Stimulated activated CD4-positive, alpha-beta T cell treated with anti-CD3 and anti-CD28 coated beads, Interleukin-1b, Interleukin-23, amount 100 ng/mL, for 48 hours (primary cell): ENCODE measurements around the gene NAA38.
"Not testable (repeated sequence)": the region's sequence is repeated elsewhere in the genome, so short reads cannot be mapped to it uniquely, and the experiment has no call there.

ENCODE experiments used
- DNase-seq: peaks from one replicate; pipeline ENCODE4 v3.0.0-alpha.2; 2020

The NAA38 gene

DNA sequence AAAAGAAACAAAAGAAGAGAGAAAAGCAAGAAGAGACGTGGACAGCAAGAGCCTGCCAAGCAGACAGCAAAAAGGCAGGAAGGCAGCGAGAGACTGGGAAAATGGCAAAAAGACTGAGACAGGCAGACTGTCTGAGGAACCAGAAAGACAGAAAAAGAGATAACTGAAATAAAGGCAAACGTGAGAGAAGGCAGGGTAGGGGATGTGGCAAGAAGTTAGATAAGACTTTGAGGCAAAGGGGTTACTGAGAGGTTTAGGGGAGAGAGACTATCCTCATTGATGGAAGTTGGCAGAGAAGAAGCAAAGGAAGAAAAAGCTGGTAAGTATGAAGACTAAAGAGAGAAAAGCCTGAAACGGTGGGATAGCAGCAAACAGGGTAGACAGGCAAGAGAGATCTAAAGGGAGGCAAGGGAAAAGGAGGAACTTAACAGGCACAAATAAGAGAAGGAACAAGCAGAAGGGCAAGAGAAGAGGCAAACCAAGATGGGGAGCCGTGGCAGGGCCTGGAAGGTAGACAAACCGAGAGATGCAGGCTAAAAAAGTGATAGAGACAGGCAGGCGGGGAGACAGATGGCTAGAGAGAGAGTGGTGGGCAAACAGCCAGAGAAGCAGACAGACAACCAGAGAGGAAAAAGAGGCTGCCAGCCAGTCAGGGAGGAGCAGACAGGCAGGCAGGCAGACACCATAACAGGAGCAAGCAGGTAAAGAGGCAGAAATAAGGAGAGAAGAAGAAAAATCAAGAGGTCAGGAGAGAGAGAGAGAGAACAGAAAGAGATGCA lies 24.1 kb upstream of the NAA38 start:
- no peak for DNase-seq

DNA sequence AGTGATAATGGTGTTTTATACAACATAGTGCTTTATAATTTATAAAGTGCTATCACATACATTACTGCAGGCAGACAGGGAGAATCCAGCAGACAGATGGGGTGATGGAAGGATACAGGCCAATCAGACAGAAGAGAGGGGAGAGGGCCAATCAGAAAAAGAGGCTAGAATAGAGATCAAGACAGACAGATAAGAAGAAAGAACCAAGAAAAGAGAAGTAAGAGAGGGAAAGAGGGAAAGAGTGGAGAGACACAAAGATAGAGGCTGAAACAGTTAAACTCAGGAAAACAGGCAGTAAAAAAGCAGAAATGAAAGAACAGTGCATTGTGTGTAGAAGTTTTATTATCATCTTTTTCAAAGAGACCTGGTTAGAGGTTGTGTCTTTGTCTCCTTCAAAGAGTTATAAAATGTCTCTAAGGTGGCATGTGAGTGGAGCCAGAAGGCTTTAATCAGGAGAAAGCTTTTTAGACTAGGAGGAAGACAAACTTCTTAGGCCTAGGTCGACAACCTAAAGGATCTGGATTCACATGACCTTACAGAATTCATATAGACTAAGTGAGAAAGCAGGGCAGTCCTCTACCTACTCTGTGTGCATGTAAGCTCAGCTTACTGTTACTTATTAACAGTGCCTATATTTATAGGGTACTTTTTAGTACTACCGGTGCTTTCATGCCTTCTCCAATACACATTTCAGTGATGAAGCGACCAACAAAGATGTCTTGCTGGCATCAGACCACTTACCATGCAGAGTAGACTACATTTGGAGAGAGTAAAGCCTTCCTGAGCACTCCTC lies 22.9 kb upstream of the NAA38 start:
- no peak for DNase-seq

DNA sequence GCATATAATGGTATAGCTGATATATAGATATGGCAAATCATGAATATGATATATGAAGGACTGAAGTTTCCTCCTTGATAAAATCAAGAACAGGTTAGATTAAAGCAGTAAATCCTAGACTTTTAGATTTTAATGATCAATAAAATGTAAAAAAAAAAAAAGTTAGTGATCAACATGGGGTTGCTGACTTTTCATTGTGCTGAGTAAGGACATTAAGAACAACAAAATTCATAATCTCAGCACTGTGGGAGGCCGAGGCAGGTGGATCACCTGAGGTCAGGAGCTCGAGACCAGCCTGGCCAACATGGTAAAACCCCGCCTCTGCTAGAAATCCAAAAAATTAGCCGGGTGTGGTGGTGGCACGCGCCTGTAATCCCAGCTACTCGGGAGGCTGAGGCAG lies 20.9 kb upstream of the NAA38 start:
- DNase-seq: no peak

DNA sequence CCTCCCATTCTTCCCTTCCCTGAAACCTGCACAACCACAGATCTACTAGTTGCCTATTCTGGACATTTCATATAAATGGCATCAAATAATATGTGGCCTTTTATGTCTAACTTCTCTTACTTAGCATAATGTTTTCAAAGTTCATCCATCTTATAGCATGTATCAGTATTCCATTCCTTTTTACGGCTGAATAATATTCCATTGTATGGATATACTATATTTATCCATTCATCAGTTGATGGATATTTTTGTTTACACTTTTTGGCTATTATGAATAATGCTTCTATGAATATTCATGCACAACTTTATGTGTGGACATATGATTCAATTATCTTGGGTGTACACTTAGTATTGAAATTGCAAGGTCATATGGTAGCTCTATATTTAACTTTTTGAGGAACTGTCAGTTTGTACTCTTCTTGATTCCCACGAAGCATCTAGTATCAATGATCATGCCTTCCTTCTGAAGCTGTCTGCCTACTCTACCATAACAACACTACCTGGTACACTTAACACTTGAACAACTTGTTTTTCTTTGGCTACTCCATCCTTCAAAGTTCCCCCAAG lies 18.5 kb upstream of the NAA38 start:
- DNase-seq: no peak

DNA sequence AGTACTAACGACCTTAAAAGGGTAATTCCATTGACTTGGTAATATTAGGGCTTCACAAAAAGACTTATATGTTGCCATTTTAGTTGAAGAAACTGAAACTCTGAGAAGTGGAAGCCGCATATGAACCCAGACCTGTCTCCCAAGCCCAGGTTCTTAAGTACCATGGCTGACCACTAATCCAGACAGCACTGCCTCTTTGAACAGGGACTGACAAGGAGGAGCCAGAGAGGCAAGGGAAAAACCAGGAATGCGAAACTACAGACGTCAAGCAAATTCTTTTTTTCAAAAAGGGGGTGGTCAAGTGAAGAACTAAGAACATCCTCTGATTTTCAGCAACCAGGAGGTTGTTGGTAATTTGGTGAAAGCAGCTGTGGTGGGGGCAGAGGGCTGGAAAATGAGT lies 15.7 kb upstream of the NAA38 start:
- DNase-seq: no peak

DNA sequence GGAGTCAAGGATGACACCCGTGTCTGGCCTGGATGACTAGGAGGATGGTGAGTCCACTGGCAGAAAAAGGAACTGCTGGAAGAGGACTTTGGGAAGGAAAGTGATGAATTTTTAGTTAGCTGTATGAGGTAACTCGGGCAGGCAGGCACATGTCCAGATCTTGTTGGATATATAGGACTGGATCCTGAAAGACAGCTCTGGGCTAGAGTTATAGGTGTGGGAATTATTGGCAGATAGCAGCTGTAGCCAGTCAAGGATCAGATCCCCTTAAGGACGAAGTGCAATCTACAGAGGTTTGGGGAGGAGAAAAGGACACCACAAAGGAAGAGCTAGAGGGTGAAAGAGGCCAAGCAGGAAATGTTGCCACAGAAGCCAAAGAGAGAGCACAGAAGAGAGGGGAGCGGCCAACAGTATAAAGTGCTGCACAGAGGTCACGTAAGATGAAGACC lies 10.5 kb upstream of the NAA38 start:
- DNase-seq: no peak

DNA sequence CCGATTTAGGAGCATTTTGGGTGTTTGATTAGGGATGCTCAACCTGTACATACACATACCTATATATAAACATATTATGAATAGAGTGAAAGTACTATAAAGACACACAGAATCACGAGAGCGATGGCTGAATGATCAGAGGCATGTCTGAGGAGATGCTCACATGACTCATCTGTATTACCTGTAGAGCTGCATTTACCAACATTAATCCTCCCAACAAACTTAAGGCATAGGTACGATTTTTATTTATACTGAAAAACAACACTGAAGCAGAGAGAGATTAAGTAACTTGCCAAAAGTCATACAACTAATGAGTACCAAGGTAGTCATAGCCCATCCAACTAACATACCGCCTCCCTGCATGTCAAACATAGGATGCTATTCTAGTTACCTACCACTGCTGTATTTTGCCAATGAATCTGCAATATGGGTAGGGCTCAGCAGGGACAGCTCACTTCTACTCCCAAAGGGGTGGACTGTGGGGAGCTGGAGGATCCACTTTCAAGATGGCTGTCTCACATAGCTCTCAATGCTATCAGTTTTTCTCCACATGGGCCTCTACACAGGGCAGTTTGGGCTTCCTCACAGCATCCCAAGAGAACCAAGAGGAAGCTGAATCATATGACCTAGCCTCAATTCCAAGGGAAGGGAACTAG lies 7.8 kb upstream of the NAA38 start:
- DNase-seq: no peak

DNA sequence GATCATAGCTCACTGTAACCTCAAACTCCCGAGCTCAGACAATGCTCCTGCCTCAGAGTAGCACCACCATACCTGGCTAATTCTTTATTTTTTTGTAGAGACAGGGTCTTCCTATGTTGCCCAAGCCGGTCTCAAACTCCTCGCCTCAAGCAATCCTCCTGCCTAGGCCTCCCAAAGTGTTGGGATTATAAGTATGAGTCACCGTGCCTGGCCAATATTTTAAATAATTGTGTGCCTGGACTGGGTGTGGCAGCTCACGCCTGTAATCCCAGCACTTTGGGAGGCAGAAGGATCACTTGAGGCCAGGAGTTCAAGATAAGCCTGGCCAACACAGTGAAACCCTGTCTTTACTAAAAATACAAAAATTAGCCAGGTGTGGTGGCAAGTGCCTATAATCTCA lies 7.0 kb upstream of the NAA38 start:
- not testable (repeated sequence) for DNase-seq

DNA sequence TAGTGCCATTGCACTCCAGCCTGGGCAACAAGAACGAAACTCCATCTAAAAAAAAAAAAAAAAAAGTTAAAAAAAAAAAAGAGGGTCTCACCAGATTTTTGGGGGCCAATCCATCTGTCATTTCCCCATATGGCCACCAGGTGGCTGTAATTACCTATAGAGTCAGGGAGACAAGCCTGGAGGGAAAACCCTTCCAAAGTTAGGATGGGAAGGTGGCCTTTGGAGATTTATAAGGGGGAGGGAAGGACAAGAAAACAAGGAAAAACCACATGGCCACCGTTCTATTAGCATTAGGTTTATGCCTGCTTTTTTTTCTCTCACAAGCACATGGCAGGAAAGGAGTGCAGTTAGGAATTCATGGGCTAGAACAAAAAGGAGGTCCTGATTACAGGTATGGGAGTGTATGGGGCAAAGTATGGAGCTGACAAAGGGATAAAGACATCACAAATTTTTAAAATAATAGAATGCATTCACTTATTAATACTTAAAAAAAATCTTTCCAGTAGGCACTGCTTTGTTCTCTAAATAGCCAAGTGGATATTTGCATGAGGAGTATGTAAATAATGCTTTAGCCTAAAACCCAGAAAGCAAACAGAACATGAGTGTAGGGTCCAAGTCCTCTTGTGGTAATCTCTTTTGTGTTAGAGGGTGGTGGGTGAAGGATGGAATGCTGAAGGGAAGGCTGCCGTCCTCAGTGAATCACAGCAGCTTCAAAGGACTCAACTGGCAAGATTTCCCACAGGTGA lies 5.5 kb upstream of the NAA38 start:
- no peak for DNase-seq

DNA sequence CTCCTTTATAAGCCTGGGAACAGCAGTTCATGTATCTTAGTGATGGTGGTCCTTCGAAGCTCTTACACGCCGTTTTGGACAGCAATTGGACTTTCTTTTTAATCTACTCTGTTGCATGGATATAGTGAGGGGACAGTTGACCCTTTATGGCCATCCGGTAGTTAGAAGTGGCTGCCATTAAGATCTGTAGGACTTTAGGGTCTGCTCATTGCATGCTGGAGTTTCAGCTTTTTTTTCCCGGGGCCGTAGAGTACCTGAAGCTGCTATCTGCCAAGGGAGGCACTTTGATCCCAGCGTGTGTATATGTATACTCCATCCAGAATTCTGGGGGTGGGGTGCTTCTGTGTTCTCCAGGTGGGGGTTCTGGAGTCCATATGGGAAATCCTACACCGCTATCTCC lies 1.7 kb upstream of the NAA38 start:
- DNase-seq: no peak

DNA sequence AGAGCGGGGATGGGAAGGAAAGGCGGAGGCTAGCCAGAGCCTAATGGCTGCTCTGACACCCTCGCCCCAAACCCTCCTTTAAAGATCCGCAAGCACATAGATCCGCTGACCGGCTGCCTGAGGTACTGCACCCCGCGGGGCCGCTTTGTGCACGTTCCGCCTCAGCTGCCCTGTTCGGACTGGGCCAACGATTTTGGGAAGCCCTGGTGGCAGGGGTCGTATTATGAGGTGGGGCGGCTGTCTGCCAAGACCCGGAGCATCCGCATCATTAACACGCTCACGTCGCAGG lies 1.1 kb upstream of the NAA38 start:
- peak; percentile 55 for DNase-seq

DNA sequence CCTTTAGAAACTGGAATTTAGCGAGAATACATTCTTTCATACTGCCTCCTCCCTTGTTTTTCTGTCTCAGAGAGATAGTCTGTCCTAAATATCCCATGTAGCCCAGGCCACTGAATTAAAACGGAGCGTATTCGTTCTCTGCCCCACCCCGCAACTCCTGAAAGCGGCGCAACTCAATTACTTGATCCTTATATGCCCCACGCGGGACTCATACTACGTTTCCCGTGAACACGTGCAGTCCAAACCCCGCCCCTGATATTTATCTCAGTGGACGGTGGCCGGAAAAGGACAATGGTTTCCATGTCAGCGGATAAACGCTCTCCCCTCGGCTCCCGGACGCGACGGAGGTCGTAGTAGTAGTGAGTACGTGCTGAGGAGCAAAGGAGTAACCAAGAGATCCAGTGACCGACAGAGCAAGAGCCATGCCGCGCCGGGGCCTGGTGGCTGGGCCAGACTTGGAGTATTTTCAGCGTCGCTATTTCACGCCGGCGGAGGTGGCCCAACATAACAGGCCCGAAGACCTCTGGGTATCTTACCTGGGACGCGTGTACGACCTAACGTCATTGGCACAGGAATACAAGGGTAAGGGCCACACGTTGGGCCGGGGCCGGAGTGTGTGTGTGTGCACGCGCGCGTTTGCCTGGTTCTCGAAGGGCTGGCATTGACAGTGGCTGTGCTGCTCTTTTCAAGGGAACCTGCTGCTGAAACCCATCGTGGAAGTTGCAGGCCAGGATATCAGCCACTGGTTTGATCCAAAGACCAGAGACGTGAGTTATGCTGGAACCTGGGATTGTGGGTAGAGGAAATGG lies 558 bp upstream of the NAA38 start, which contains the start of gene CYB5D1:
Gene CYB5D1, plus strand, starts transcription at position 291 of the 809 bp plus-strand sequence. Its CDS starts 132 bp downstream, at position 423.
- peak; percentile 89 for DNase-seq

DNA sequence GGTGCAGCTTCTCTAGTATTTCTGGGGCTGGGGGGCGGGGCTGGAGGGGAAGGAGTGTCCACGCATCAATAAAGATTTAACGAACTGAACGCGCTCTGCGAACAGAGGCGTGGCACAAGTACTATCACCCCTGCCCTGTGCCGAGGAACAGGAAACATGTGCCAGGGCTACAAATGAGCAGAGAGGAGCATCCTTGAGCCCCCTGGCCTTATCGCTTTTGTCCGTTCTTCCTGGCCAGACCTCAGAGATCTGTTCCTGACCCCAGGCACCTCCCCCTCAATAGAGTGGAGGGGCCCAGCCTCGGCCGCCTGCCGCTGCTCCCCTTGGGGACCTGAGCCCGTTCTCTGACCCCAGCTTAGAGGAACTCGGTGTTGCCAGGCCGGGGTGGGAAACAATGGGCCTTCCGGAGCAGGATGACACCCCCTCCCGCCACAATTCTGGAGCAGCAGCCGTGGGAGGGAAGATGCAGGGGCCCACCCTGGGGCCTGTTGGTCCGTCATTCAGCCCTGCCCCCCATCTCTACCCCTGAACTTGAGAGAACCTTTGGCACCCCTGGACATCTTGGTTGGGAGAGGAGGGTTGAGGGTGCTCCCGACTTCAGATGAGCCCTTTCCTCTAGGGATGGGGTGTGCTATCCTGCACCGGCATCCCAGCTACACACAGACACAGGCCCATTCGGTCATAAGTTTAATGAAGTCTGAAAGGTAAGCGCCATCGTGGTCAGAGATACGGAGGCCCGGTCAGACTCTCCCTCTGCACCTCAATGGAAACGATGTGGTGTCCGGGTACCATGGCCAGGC lies 1.1 kb downstream of the NAA38 start:
- no peak for DNase-seq

DNA sequence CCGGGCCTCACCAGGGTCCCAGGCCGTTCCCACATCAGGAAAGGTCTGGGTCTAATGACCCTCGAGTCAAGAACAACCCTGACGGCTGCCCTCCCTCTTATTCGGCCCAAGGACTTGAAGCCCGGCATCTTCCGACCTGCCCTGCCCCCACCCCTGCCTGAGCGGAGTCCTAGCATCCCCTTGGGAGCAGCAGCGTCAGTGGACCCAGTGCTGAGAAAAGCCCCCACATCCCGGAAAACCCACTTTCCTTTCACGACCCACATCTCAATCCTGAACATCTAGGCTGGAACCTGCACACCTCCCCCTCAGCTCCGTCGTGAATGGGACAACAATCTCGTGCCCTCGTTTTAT lies 1.7 kb downstream of the NAA38 start:
- no peak for DNase-seq

DNA sequence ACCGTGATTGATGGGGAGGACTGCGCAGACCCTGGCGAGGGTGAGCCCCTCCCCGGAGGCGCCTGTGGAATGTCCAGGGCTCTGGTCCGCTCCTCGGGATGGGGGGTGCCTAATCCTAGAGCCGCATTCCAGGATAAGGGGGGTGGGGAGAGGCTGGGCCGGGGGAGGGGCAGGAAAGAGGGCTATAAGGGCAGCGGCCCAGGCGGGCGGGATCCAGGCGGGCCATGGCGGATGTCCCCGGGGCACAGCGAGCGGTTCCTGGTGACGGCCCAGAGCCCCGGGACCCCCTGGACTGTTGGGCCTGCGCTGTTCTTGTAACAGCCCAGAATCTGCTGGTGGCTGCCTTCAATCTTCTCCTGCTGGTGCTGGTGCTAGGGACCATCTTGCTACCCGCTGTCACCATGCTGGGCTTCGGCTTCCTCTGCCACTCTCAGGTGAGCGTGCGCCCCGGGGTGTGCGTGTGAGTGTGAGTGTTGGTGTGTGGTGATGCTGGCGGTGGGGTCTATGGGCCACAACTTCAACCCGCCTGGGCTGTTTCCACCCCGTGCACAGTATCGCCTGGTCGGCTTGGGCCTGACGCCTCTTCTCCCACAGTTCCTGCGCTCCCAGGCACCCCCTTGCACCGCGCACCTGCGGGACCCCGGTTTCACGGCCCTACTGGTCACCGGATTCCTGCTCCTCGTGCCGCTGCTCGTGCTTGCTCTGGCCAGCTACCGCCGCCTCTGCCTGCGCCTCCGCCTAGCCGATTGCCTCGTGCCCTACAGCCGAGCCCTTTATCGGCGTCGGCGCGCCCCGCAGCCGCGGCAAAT lies 2.3 kb downstream of the NAA38 start, which contains the start of gene TMEM88:
Gene TMEM88, plus strand, starts transcription at position 216 of the 809 bp plus-strand sequence. Its CDS starts 9 bp downstream, at position 225.
- DNase-seq: no peak

DNA sequence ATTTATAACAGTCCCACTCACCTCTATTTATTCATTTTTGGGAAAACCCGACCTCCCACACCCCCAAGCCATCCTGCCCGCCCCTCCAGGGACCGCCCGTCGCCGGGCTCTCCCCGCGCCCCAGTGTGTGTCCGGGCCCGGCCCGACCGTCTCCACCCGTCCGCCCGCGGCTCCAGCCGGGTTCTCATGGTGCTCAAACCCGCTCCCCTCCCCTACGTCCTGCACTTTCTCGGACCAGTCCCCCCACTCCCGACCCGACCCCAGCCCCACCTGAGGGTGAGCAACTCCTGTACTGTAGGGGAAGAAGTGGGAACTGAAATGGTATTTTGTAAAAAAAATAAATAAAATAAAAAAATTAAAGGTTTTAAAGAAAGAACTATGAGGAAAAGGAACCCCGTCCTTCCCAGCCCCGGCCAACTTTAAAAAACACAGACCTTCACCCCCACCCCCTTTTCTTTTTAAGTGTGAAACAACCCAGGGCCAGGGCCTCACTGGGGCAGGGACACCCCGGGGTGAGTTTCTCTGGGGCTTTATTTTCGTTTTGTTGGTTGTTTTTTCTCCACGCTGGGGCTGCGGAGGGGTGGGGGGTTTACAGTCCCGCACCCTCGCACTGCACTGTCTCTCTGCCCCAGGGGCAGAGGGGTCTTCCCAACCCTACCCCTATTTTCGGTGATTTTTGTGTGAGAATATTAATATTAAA lies 3.1 kb downstream of the NAA38 start:
- no peak for DNase-seq

DNA sequence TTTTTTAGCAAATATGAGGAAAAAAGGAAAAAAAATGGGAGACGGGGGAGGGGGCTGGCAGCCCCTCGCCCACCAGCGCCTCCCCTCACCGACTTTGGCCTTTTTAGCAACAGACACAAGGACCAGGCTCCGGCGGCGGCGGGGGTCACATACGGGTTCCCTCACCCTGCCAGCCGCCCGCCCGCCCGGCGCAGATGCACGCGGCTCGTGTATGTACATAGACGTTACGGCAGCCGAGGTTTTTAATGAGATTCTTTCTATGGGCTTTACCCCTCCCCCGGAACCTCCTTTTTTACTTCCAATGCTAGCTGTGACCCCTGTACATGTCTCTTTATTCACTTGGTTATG lies 3.7 kb downstream of the NAA38 start:
- DNase-seq: no peak

DNA sequence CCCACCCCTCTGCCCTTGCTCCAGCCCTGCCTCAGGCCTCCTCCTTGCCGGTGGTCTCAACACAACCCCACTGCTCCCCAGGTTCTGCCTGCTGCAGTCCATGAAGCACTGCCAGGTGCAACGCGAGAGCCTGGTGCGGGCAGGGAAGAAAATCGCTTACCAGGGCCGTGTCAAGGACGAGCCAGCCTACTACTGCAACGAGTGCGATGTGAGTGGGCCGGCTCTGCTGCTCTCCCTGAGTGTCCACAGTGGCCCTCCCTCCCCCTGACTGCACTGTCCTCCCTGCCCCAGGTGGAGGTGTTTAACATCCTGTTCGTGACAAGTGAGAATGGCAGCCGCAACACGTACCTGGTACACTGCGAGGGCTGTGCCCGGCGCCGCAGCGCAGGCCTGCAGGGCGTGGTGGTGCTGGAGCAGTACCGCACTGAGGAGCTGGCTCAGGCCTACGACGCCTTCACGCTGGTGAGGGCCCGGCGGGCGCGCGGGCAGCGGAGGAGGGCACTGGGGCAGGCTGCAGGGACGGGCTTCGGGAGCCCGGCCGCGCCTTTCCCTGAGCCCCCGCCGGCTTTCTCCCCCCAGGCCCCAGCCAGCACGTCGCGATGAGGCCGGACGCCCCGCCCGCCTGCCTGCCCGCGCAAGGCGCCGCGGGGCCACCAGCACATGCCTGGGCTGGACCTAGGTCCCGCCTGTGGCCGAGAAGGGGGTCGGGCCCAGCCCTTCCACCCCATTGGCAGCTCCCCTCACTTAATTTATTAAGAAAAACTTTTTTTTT lies 4.3 kb downstream of the NAA38 start:
- DNase-seq: no peak

DNA sequence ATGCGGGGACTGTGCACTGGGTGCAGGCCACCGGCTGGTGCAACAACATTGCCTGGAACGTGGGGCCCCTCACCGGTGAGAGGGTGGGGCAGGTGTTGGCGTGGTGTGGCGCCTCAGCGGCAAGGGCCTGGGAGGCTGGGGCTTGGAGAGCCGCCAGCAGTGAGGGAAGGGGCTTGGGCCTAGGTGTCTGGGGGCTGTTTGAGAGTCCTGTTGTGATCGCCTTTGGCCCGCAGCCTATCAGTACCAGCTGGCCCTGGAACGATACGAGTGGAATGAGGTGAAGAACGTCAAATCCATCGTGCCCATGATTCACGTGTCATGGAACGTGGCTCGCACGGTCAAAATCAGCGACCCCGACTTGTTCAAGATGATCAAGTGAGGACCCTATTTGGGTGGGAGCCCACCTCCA lies 5.1 kb downstream of the NAA38 start:
- DNase-seq: no peak
